Heart right ventricle (tissue), 16 donors: ENCODE results near the gene KIF2A. TPM values are rescaled to one million over a fixed set of nuclear protein-coding genes. Genes with fewer than 3 reads are reported as not detected.
A peak's percentile ranks its signal among the peaks of the same experiment; 100 is the strongest.

ENCODE experiments used
- ATAC-seq, 8 donors: fragments of 200-7000 bp; cut with Tn5 transposase; one replicate each; pipeline ENCODE4 v1.9.1; 2020; ENCODE audit warnings: mild to moderate bottlenecking in 8 of 8, moderate library complexity in 8 of 8, moderate number of reproducible peaks in 1 of 8
- DNase-seq, 2 donors: peaks; one replicate each; pipeline ENCODE4 v3.0.0-alpha.2; 2020
- H3K27ac ChIP-seq, 10 donors: fragments of 200-600 bp; sonication (generic) in 2 of 10; one replicate each; pipeline versions ENCODE4 v1.5.0 to v1.8.0; 2020 to 2022; ENCODE audit warnings: mild to moderate bottlenecking in 3 of 10
- H3K27me3 ChIP-seq, 7 donors: fragments of 200-600 bp; one replicate each; pipeline ENCODE4 v1.8.0; 2021 to 2022; ENCODE audit warnings: mild to moderate bottlenecking in 2 of 7
- H3K36me3 ChIP-seq, 9 donors: fragments of 200-600 bp; sonication (generic) in 1 of 9; one replicate each; pipeline versions ENCODE4 v1.5.0 to v1.8.0; 2020 to 2022; ENCODE audit warnings: mild to moderate bottlenecking in 2 of 9
- H3K4me1 ChIP-seq, 9 donors: fragments of 200-600 bp; sonication (generic) in 1 of 9; one replicate each; pipeline versions ENCODE4 v1.5.0 to v1.8.0; 2020 to 2022; ENCODE audit warnings: mild to moderate bottlenecking in 4 of 9
- H3K4me3 ChIP-seq, 10 donors: fragments of 200-600 bp; sonication (generic) in 2 of 10; one replicate each; pipeline versions ENCODE4 v1.5.0 to v1.8.0; 2020 to 2022; ENCODE audit warnings: mild to moderate bottlenecking in 7 of 10, moderate library complexity in 2 of 10
- H3K9me3 ChIP-seq, 11 donors: fragments of 200-600 bp in 10 of 11; sonication (generic) in 2 of 11; one replicate each; pipeline versions ENCODE4 v1.5.0 to v1.8.0; 2013 to 2022; ENCODE audit warnings: mild to moderate bottlenecking in 2 of 11, control low read depth in 1 of 11, moderate library complexity in 1 of 11
- CTCF ChIP-seq, 9 donors: fragments of 200-600 bp; sonication (generic) in 2 of 9; IDR thresholded peaks; one replicate each; pipeline versions ENCODE4 v1.5.0 to v1.8.0; 2021 to 2022; ENCODE audit warnings: antibody characterized with exemption in 9 of 9, mild to moderate bottlenecking in 5 of 9, moderate library complexity in 1 of 9
- WGBS, 2 donors: extraction: QIAGEN DNeasy Blood & Tissue Kit; methylation state at CpG; one replicate each; pipeline ENCODE4 v1.1.7; 2013; ENCODE audit warnings: inconsistent platforms in 1 of 2; 5-methylcytosine and 5-hydroxymethylcytosine counted together
- intact Hi-C, 10 donors: fragments of 100-400 bp; cut with DNase I; formaldehyde crosslinking; loops; one replicate each; pipeline versions ENCODE4 v1.11.1 to v1.14.2; 2022
- polyA plus RNA-seq, 2 donors: library from polyadenylated mRNA; stranded (reverse); fragments of 200-250 nt; gene quantifications; one replicate each; pipeline ENCODE4 v1.2.3, GENCODE V29; 2013
- total RNA-seq, 10 donors: library from RNA; stranded (reverse); fragmentation: NEBNext Ultra II Directional in 3 of 10; extraction: Animal tissue kit (Norgen Biotek cat#: 25700) in 3 of 10; gene quantifications; one replicate each; pipeline versions ENCODE4 v1.2.1 to v1.2.4, GENCODE V29; 2021 to 2023
- donor health status: Arrhythmogenic right ventricular cardiomyopathy.
- donor health status: ischemic (EF 13 %, LVEDD 7.1; RV severe dilation, severe dysfunction).
- donor health status: healthy with polysubstance abuse.
- donor health status: DM: no; HTN: yes; CAD: no.
- donor health status: DM: no; HTN: no; CAD: no.
- donor health status: ischemic (EF 25% LVEDD 6.9; RV normal size, moderate dysfunction).
- donor health status: ischemic (EF 25% LVEDD 5.7; RV mildly dilated, moderate dysfunction).
- donor health status: healthy.
- donor health status: DM: yes; HTN: yes; CAD: no.
- donor health status: Ischemic cardiomyopathy.
- donor health status: ischemic (EF 35%, LVEDD 5.7; RV mildly dilated, moderate dysfunction).
- donor health status: nonischemic (EF 11% LVEDD 7.7; RV severe dilation, severe dysfunction).
- donor health status: DM: yes; HTN: yes; CAD: no.
- donor health status: PGD.
- donor health status: ischemic (EF 29% LVEDD 5.4; RV normal size, mild dysfunction).
- donor health status: nonischemic (EF 23%, LVEDD 6.1; RV moderate dilation, normal function).

Gene KIF2A
- total and polyA plus RNA-seq, 12 donors, result 1.5 to 17.1 (median 11.1) TPM

GRCh38 chr5:62385131-62385530, 79.1 kb downstream of the KIF2A start:
- DNase-seq (no peak), ATAC-seq (no peak)
- no peak for TF ChIP-seq CTCF (IDR thresholded peaks at IDR 0.05)
- intact Hi-C loops, result no loop called here
- H3K9me3 ChIP-seq, result no peaks in the 10 kb centered on the region
- no peak overlapping the region for H3K4me3 ChIP-seq
- peaks cover 0 to 100% (median 28%) of the 10 kb centered on the region in 9 donors for H3K36me3 ChIP-seq
- 91 to 94% methylated on average over 4 of the region's 4 CpGs for WGBS, 2 donors
- no peaks in the 10 kb centered on the region for H3K27me3 ChIP-seq
- no peak overlapping the region for H3K27ac ChIP-seq
- peaks cover 0 to 21% (median 7%) of the 10 kb centered on the region in 9 donors for H3K4me1 ChIP-seq

GRCh38 chr5:62385816-62386400, 79.9 kb downstream of the KIF2A start:
- peaks cover 0 to 100% (median 33%) of the 10 kb centered on the region in 9 donors for H3K36me3 ChIP-seq
- no peak overlapping the region for H3K4me3 ChIP-seq
- H3K27ac ChIP-seq, result peak overlapping the region in 1 of 10 donors; percentile 26
- WGBS, 2 donors, result 84 to 85% methylated on average over 2 of the region's 2 CpGs
- no peak for ATAC-seq
- H3K4me1 ChIP-seq, result peaks cover 0 to 21% (median 7%) of the 10 kb centered on the region in 9 donors
- DNase-seq, result no peak
- TF ChIP-seq CTCF (IDR thresholded peaks at IDR 0.05), result no peak
- no peaks in the 10 kb centered on the region for H3K27me3 ChIP-seq
- H3K9me3 ChIP-seq, result no peaks in the 10 kb centered on the region
- intact Hi-C loops, result no loop called here

GRCh38 chr5:62386824-62387223, 80.8 kb downstream of the KIF2A start:
- Histone ChIP-seq H3K27me3 (no peaks in the 10 kb centered on the region), H3K36me3 (peaks cover 0 to 100% (median 35%) of the 10 kb centered on the region in 9 donors), H3K9me3 (no peaks in the 10 kb centered on the region), H3K27ac (peak overlapping the region in 6 of 10 donors; percentile 0 to 52 (median 30)), H3K4me1 (peaks cover 0 to 21% (median 7%) of the 10 kb centered on the region in 9 donors), H3K4me3 (no peak overlapping the region)
- intact Hi-C loops, result no loop called here
- ATAC-seq (peak in 4 of 8 donors; percentile 64 to 80 (median 72)), DNase-seq (no peak)
- no peak for TF ChIP-seq CTCF (IDR thresholded peaks at IDR 0.05)

GRCh38 chr5:62395210-62395950, 89.4 kb downstream of the KIF2A start:
- no peaks in the 10 kb centered on the region for H3K9me3 ChIP-seq
- H3K4me1 ChIP-seq, result no peaks in the 10 kb centered on the region
- H3K36me3 ChIP-seq, result peaks cover 0 to 100% (median 49%) of the 10 kb centered on the region in 9 donors
- DNase-seq (no peak), ATAC-seq (no peak)
- no peaks in the 10 kb centered on the region for H3K27me3 ChIP-seq
- WGBS, 2 donors, result 86 to 88% methylated on average over 5 of the region's 5 CpGs
- TF ChIP-seq CTCF (IDR thresholded peaks at IDR 0.05), result no peak
- intact Hi-C loops, result no loop called here
- H3K27ac ChIP-seq, result no peak overlapping the region
- no peak overlapping the region for H3K4me3 ChIP-seq
